GM19043 (cell line): ENCODE results near the gene RASSF3.
"Not testable (repeated sequence)": the region's sequence is repeated elsewhere in the genome, so short reads cannot be mapped to it uniquely, and the experiment has no call there.

ENCODE experiments used
- ATAC-seq: cut with Tn5 transposase; IDR thresholded peaks from one replicate; pipeline ENCODE4 v1.9.1; 2021; ENCODE audit warnings: low read depth; ENCODE audit not compliant: unreplicated experiment

The RASSF3 gene

DNA sequence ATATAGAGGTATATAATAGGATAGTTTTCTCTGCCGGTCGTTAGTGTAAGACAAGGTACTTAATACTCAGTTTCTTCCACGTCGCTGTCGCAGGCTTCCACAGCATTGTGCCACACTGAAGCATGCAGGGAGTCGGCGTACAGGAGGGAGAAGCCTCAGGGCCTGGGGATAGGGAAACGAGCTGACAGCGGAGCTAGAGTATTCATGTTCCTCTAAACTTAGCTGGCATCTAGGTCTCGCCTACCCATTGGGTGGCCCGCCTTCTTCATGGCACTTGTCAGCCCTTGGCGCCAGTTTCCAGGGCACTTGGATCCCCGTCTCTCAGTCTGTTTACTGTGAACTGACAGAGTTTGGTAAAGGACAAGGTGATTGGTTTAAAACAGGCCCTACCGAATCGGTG is 75.3 kb downstream of the RASSF3 start:
- no peak for ATAC-seq

DNA sequence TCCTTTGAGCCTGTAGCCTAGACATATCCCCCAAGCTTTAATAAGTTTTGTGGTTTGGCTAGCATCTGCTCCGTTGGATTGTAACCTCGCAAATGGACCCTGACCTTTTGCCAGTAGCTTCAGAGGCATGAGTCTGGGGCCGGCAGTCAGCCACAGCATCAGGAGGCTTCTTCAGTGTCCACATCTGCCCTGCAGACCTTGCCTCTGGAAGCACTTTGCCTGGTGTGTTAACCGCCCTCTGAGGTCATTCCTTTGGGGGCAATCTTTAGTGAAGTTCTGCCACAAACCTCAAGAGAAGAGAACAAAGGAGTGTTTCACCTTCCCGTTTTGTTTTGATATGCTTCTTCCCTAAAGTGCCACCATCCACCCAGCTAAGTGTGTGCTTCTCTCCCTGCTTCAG is 77.5 kb downstream of the RASSF3 start:
- ATAC-seq, result no peak

DNA sequence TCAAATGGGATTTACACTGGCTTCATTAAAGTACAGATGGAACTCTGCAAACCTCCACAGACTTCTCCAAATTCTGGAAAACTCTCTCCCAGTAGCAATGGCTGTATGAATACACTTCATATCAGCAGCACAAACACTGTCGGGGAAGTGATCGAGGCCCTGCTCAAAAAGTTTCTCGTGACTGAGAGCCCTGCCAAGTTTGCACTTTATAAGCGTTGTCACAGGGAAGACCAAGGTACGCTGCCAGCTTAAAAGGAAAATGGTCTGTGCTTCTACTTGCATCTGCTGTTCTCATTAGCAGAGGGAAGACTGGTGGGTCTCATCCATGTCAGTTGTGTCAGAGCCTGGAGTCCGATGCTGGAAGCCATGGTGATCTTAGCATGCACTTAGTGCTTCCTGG is 77.9 kb downstream of the RASSF3 start:
- ATAC-seq, result no peak

DNA sequence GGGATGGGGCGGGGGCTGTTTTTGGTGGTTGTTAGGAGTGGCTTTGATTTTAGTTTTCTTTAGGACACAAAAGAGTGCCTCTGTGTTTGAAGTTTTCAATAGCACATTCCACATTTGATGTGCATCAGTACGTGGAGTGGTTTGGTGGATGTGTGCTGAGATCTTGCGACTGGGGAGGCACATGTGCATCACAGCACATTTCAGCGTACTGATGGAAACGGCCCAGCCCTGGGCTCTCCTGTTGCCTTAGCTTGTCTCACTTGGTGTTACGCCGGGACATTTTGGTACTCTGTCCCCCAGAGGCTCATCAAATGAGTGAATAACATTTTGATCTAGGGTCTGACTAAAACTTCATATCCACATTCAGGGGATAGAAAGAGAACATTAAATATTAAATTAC is 78.4 kb downstream of the RASSF3 start:
- ATAC-seq, result no peak

DNA sequence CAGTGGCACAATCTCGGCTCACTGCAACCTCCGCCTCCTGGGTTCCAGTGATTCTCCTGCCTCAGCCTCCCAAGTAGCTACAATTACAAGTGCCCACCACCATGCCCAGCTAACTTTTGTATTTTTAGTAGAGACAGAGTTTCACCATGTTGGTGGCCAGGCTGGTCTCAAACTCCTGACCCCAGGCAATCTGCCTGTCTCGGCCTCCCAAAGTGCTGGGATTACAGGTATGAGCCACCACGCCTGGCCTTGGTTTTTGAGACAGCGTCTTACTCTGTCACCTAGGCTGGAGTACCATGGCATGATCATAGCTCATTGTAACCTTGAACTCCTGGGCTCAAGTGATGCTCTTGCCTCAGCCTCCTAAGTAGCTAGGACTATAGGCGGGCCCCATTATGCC is 79.9 kb downstream of the RASSF3 start:
- ATAC-seq, result not testable (repeated sequence)

DNA sequence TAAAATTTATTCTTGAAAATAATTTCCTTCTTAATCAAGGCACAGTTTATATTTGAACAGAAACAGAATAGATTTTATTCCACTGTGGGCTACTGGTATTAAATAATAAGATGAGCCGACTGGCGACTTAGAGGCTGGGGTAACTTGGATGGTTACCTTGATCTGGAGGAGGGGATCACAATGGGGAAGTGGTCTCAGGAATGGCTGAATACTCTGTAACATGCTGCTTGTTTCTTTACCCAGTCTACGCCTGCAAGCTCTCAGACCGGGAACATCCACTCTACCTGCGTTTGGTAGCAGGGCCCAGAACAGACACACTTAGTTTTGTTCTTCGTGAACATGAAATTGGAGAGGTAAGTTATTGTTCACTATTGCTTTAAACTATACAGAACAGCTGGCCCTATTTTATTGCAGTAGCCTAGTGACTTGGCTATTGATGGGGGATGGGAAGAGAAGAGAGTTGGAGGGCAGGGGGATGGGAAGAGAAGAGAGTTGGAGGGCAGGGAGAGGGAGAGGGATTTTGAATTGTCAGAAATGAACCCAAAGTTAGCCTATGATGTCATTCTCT is 81.0 kb downstream of the RASSF3 start:
- no peak for ATAC-seq

DNA sequence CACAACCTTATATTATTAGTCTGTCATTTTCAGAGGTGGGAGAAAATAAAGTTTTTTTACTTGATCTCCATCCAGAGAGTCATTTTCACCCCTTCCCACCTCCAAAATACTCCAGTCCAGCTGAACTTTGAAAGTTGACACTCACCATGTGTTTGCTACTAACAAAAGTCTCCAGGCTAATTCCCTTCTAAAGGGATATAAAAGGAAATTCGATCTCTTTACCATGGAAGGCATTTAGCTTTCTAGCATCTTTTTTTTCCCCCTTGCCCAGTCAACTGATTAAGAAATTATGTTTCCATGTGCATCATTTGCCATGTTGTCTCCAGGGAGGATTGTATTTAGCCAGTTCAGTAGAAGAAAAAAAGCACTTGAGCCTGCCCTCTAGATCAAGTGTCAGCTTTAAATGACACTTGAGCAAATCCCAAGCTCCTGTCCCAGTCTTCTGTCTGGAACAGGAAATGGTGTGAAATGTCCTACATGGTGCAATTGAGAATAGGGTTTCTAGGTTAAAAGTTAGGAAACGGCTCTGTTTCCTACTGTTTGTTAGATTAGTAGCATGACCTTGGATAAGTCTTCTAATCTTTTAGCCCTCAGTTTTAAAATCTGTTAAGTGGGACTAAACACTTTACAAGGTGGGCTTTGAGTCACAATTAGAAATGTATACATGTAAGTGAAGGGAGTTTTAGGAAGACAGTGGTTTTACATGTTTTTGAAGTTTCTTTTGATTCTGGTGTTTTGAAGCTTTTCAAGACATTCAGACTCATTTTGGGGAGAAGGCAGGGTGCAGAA is 81.7 kb downstream of the RASSF3 start:
- no peak for ATAC-seq

DNA sequence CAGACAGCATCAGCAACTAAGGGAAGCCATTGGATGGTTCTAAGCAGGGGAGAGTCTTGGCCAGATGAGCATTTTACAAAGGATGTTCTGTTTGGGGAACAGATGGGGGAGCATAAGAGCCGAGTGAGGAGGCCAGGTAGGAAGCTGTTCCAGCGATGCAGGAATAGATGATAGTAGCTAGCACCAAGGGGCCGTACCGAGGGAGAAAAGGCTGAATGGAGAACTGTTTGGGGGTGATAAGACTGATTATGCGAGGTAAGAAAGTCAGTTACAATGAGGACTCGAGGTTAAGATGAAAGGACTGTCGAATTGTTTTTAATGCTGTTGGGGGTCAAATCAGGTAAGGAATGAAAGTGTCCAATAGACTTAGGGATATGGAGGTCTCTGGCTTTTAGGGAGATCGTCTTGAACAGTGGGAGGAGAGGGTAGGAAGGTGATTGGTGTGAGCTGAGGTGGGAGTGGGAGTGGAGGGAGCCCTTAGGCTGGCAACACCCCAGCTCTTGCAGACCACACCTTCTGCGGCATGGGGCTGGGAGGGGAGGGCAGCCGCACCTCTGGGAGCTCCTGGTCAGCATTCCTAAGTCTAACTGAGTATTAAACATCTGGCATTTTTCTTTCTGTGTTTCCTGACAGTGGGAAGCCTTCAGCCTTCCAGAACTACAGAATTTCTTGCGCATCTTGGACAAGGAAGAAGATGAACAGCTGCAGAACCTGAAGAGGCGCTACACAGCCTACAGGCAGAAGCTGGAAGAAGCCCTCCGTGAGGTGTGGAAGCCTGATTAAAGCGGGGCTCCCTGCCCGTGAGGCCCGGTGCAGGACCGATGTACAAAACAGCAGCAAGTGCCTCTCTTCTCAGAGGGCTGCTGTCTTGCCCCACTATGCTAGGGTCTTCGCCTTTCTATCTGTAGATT is 84.1 kb downstream of the RASSF3 start:
- ATAC-seq, result no peak

DNA sequence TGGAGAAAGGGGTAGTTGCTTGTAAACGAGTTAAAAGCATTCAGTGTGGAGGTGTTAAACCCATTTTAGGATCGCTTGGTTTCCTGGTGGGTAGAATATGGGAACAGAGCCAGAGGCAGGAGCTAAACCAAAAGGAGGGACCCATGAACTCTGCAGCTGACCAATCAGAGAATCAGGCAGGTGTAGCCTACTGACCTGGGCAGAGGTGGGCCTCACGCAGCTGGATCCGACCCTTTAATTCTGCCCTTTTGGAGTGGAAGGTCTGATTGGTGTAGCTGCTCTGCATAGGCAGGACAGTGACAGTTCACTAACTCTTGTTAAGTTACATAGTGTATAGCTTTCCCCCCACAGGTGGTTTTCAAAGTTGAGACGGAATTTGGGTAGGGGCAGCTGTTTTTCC is 85.3 kb downstream of the RASSF3 start:
- no peak for ATAC-seq

DNA sequence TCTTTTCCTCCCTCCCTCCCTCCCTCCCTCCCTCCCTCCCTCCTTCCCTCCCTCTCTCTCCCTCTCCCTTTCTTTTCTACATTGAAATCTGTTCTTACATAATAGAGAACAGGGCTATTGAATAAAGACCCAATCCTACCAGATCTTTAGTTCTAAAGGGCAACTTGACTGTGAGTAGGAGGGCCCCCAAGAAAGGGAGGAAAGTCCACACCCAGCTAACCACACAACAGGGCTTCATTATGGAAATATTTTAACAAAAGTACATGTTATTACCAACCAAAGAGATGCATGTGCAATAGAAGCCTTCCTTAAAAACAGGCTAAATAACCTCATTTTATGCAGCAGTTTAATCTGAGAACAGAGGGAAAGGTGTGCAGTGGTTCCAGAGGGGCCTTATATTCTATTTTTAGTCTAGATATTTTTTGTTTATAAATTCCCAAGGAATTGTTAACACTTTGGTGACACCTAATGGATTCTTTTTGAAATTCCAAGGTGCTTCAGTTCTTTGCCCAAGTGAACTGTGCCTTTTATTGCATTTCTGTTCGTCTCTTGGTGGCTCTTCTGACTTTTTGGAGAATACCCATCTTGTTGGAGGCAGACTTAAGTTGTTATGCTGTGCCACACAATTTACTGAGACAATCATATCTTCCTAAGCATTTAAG is 85.9 kb downstream of the RASSF3 start:
- no peak for ATAC-seq

DNA sequence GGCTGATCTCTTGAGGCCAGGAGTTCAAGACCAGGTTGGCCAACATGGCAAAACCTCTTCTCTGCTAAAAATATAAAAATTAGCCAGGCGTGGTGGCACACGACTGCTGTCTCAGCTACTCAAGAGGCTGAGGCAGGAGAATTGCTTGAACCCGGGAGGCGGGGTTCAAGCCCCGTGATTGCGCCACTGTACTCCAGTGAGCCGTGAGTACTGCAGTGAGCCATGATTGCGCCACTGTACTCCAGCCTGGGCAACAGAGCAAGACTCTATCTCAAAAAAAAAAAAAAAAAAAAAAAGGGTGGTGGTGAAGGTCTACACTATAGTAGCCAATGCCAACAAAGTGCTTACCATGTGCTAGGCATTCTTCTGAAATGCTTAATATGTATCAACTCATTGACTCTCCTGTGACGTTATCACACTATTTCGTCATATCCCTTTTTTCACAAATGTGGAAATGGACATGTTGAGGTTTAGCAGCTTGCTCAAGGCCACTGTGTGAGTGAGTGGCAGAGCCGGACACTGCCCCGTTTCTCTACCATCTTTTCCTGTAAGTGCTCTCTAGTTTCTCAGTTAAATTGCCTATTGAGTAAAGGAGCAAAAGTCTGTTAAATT is 89.3 kb downstream of the RASSF3 start:
- ATAC-seq, result no peak

DNA sequence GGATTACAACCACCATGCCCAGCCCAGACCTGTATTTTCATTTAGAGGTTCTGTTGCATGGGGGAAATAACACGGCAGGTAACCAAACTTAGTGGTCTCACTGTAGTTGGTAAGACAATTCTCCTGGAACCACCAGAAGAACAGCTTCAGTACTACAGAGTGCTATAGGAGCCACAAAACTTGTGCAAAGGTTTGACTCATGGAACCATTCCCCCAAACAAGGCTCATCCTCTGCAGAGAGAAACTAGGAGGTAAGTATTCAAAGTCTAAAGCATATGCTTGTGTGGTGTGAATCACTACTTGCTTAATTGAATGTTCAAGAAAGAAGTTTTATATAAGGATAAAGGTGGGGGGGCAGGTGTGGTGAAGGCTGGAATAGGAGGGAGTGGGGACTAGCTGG is 90.2 kb downstream of the RASSF3 start:
- ATAC-seq, result no peak

DNA sequence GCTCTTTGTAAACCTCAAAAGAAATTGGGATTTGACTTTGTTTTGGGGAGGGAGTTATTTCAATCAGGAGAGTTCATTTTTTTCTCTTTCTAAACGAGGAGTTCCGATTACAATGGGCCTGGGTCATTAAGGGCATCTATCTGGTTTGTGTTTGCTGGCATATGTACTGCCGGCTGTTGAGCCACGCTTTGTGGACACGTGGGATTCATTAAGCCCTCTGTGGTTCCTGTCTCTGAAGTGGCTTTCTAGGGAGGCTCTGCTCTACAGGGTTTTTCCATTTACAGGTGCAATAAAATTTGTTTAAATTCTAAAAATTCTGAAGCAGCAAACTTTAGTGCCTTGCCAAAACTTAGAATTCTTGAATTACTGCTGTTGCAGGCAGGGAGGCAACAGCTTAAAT is 91.0 kb downstream of the RASSF3 start:
- ATAC-seq, result no peak

DNA sequence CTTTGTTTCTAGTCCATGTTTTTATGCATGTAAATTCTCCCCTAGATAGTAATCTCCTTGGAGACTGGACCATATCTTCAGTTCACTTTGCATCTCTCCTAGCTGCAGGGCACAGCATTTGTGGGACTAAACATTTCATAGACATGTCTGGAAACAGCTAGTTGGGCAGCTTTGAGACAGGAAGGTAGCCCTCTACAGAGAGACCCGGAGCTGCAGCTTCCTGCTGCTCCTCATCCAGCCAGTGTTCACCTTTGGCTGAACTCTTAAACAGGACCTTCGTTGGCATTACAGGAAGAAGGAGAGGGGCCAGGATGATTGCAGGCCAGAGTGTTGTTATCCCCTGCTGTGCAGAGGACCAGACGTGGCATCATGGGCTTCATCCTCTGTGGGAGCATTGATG is 96.0 kb downstream of the RASSF3 start:
- ATAC-seq, result no peak

DNA sequence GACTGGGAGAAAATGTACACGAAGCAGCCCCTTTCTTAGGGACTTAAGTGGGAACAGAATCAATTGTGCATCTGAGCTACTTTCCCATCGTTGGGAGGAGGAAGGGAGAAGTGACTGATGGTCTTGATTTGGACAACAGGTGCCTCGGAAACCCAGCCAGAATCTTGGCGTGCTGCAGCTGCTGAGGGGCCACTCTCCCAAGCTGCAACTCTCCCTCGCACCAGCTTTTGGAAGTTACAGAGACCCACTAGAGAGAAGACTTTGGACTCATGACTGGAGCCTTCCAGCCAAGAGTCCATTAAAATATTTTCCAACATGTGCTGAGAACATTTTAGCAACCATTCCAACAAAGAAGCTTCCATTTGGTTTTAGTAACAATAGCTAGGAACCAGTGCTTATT is 96.6 kb downstream of the RASSF3 start:
- ATAC-seq, result no peak

DNA sequence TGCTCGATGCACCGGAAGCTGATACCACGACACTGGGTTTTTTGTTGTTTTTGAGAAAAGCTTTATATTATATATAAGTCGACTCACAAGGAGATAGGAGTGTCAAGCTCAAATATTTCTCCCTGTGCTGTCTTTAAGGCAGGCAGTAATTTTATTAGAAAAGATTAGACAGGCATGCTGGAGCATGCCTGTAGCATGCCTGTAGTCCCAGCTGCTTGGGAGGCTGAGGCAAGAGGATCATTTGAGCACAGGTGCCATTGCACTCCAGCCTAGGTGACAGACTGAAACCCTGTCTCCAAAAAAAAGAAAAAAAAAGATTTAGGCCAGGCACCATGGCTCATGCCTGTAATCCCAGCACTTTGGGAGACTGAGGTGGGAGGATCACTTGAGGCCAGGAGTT is 97.1 kb downstream of the RASSF3 start:
- ATAC-seq, result no peak

DNA sequence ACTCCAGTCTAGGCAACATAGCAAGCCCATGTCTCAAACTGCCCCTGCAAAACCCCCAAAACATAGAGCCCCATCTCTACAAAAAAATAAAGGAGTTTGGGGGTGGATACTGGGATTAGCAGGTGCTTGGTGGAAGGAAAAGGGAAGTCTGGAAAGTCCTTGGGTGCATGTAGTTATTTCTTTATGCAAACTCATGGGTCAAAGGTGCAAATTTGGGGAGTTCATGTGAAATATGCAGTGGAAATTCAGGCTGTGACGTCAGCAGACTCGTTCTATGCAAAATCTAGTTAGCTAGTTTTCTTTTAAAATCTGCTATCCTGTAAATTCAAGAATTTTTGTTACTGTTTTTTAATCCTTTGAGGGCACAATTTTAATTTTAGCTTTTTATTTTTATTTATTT is 97.6 kb downstream of the RASSF3 start:
- ATAC-seq, result no peak

DNA sequence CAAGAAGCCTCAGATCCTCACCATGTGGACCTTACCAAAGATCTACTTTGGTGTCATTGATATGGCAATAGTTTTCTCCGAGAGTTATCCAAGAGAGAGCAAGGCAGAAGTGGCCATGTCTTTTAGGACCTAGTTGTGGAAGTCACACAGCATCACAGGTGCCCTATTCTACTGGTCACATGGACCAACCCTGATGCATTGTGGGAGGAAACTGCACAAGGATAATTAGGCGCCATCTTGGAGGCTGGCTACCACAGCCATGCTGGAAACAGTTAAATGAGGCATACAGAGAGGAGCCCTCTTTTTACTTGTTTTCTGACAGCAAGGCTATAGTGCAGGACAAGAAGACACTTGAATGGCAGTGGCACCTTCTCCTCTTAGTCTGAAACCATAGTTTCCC is 99.1 kb downstream of the RASSF3 start:
- no peak for ATAC-seq

DNA sequence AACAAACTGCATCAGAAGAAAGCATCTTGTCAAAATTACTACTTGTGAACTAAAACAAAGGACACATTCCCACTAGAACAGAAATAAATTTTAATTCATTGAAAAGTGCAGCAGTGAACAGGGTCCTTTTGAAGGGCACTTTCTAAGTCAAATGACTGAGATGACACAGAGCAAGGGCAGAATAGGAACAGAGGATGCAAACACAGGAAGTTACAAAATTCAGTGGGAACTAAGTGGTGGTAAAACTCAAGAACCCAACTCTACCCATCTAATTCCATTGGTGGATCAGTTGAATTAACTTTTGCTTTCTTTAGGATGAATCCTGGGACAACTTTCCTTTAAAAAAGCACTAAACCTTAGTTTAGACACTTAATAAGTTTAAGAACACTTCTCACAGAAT is 103.1 kb downstream of the RASSF3 start:
- no peak for ATAC-seq

DNA sequence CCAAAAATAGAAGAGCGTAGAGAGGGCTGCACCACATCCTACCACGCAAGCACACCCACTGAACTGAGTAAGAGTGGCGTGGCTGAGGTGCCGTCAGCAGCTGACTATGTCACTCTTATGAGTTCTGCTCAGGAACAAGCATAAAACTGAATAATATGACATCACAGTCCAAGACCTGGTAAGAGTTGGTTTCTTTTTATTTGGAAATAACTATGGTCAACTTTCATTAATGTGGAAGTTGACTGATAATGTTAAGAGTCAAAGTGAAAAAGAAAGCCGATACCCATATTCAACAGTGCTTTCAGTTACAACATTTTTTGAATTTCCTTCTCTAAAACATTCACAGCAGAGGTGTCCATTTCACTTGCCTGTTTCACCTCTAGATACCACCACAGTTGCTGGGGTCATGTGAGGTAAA is 104.3 kb downstream of the RASSF3 start:
- peak; percentile 84 for ATAC-seq

DNA sequence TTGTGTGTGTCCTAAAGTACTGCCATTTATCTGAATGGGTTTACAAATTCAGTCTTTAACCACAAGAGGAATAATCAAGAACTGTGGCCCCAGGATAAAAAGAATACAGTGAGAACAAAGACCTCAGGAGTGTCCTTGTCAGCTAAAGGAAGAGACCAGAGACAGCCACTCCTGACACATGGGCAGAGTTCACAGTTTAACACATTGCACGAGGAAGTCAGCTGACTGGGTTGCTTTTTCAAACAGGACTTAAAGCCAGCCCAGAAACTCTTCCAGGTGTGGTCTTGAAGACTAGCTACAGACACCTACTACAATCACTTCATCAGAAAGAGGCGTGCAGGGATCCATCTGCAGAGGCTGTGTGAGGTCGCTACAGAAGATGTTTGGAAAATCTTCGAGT is 106.1 kb downstream of the RASSF3 start:
- no peak for ATAC-seq
